NT2/D1 (cell line): ENCODE results near the gene CCDC50.

Experiments used
- DNase-seq: peaks from one replicate; pipeline ENCODE4 v3.0.0-alpha.2; 2011; ENCODE audit warnings: low read depth, low spot score
- H3K27me3 ChIP-seq: 2 replicates; pipeline ENCODE4 v1.6.0; 2011; ENCODE audit warnings: mild to moderate bottlenecking; ENCODE audit not compliant: insufficient read length, insufficient read depth
- H3K36me3 ChIP-seq: 2 replicates; pipeline ENCODE4 v1.6.1; 2011; ENCODE audit warnings: mild to moderate bottlenecking, low read length, mixed read lengths; ENCODE audit not compliant: insufficient read depth, insufficient read length
- H3K4me1 ChIP-seq: 2 replicates; pipeline ENCODE4 v1.5.1; 2011; ENCODE audit not compliant: insufficient read depth, insufficient read length
- H3K4me3 ChIP-seq: 2 replicates; pipeline ENCODE4 v1.5.1; 2011; ENCODE audit warnings: low read depth; ENCODE audit not compliant: insufficient read length
- H3K9ac ChIP-seq: 2 replicates; pipeline ENCODE4 v1.6.0; 2011; ENCODE audit warnings: low read depth; ENCODE audit not compliant: insufficient read length
- H3K9me3 ChIP-seq: 2 replicates; pipeline ENCODE4 v1.5.1; 2011; ENCODE audit warnings: mild to moderate bottlenecking, low read length; ENCODE audit not compliant: insufficient read depth
- SUZ12 ChIP-seq: IDR thresholded peaks from 2 replicates; pipeline ENCODE4 v1.6.1; 2011; ENCODE audit not compliant: insufficient read length, insufficient read depth; ENCODE audit errors: extremely low read depth
- YY1 ChIP-seq: IDR thresholded peaks from 2 replicates; pipeline ENCODE4 v1.6.1; 2011; ENCODE audit not compliant: insufficient read length, insufficient read depth
- ZNF274 ChIP-seq: IDR thresholded peaks from 2 replicates; pipeline ENCODE4 v1.6.1; 2011; ENCODE audit warnings: mild to moderate bottlenecking, low read depth, low read length

The CCDC50 gene

GRCh38 chr3:191426311-191426710 lies 97.1 kb downstream of the CCDC50 start:
- no peak for DNase-seq
- Histone ChIP-seq H3K4me3 (no peak overlapping the region), H3K4me1 (no peaks in the 10 kb centered on the region)

GRCh38 chr3:191428177-191428576 lies 99.0 kb downstream of the CCDC50 start:
- Histone ChIP-seq H3K9me3 (no peaks in the 10 kb centered on the region), H3K27me3 (no peaks in the 10 kb centered on the region), H3K4me1 (no peaks in the 10 kb centered on the region), H3K4me3 (no peak overlapping the region), H3K36me3 (no peaks in the 10 kb centered on the region), H3K9ac (no peak overlapping the region)
- no peak for DNase-seq
- no peak for TF ChIP-seq YY1
- TF ChIP-seq SUZ12, result no peak
- no peak for TF ChIP-seq ZNF274

More at GRCh38 chr3:191426311-191426710, 97.1 kb downstream of the CCDC50 start:
- H3K27me3 ChIP-seq, result no peaks in the 10 kb centered on the region
- H3K9me3 ChIP-seq, result no peaks in the 10 kb centered on the region
- H3K9ac ChIP-seq, result no peak overlapping the region
- no peak for TF ChIP-seq YY1
- no peak for TF ChIP-seq ZNF274
- TF ChIP-seq SUZ12, result no peak
- no peaks in the 10 kb centered on the region for H3K36me3 ChIP-seq

GRCh38 chr3:191430103-191430502 lies 100.9 kb downstream of the CCDC50 start:
- Histone ChIP-seq H3K4me3 (no peak overlapping the region), H3K9me3 (no peaks in the 10 kb centered on the region), H3K27me3 (no peaks in the 10 kb centered on the region), H3K9ac (no peak overlapping the region), H3K4me1 (no peaks in the 10 kb centered on the region), H3K36me3 (no peaks in the 10 kb centered on the region)
- DNase-seq, result no peak
- TF ChIP-seq ZNF274 (no peak), SUZ12 (no peak), YY1 (no peak)

- Histone ChIP-seq H3K4me1 (no peaks in the 10 kb centered on the region), H3K4me3 (no peak overlapping the region), H3K36me3 (no peaks in the 10 kb centered on the region), H3K9me3 (no peaks in the 10 kb centered on the region), H3K9ac (no peak overlapping the region), H3K27me3 (no peaks in the 10 kb centered on the region)
- no peak for DNase-seq
- no peak for TF ChIP-seq YY1
- no peak for TF ChIP-seq ZNF274
- no peak for TF ChIP-seq SUZ12
Measured at GRCh38 chr3:191431160-191431822, 102.1 kb downstream of the CCDC50 start.

GRCh38 chr3:191432162-191432561 lies 103.0 kb downstream of the CCDC50 start:
- TF ChIP-seq ZNF274 (no peak), YY1 (no peak), SUZ12 (no peak)
- Histone ChIP-seq H3K36me3 (no peaks in the 10 kb centered on the region), H3K4me1 (no peaks in the 10 kb centered on the region), H3K9ac (no peak overlapping the region), H3K27me3 (no peaks in the 10 kb centered on the region), H3K9me3 (no peaks in the 10 kb centered on the region), H3K4me3 (no peak overlapping the region)
- DNase-seq, result no peak

DNA sequence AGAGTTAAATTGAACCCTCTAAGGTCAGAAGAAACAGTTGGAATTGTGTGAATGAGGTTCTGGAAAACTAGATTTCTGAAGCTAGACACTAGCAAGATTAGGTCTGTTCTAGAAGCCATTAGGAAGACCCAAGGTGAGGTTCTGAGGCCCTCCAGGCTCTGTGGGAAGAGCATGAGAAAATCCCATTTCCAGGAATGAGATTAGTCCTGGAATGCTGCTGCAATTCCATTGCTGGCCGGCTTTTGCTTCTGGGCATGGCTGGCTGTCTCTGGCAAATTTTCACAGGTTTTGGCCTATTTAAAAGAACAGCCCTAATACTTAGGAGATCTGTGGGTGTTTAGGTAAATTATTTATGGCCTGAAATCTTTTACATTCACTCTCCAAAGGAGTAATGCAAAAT lies 104.8 kb downstream of the CCDC50 start:
- Histone ChIP-seq H3K4me1 (no peaks in the 10 kb centered on the region), H3K36me3 (no peaks in the 10 kb centered on the region), H3K9me3 (no peaks in the 10 kb centered on the region), H3K27me3 (no peaks in the 10 kb centered on the region), H3K9ac (no peak overlapping the region), H3K4me3 (no peak overlapping the region)
- TF ChIP-seq ZNF274 (no peak), SUZ12 (no peak), YY1 (no peak)
- DNase-seq, result no peak

- Histone ChIP-seq H3K9me3 (no peaks in the 10 kb centered on the region), H3K4me3 (no peak overlapping the region), H3K27me3 (no peaks in the 10 kb centered on the region), H3K4me1 (no peaks in the 10 kb centered on the region), H3K9ac (no peak overlapping the region), H3K36me3 (no peaks in the 10 kb centered on the region)
- DNase-seq, result no peak
- TF ChIP-seq ZNF274, result no peak
- no peak for TF ChIP-seq SUZ12
- TF ChIP-seq YY1, result no peak
Measured at GRCh38 chr3:191435981-191436380, 106.8 kb downstream of the CCDC50 start.
